Measurements from ENCODE around the gene CHST12. TPM values are rescaled to one million over a fixed set of nuclear protein-coding genes. Genes with fewer than 3 reads are reported as not detected.

Gene CHST12
- polyA plus RNA-seq, 2 of the 4 experiments (the other 2 are of a cell fraction), result 5.6 to 12.0 TPM

Small RNA genes lying within 50 kb of the gene (small RNA-seq; reads per million reads assigned to genes)
- gene AC004840.2, result 0 to 0.69 (median 0) reads per million in 6 experiments

Other genes starting within 250 kb of the CHST12 start
- 10.4 and 16.6 TPM in 2 replicates for gene MAD1L1, start 170.7 kb upstream of the CHST12 start, polyA plus RNA-seq (2011; rRNA removed)
- 12.6 to 14.9 TPM (median 13.6 TPM) in 3 replicates for gene MAD1L1, start 170.7 kb upstream of the CHST12 start, polyA plus RNA-seq (2017; fragmentation: RNase III; extraction: RNeasy Plus Mini Kit Qiagen cat#74134 plus additional on column Dnase treatment)
- gene MRM2, start 161.4 kb upstream of the CHST12 start, polyA plus RNA-seq (2011; rRNA removed), result 30.6 and 35.6 TPM in 2 replicates
- 41.3 to 47.0 TPM (median 44.0 TPM) in 3 replicates for gene MRM2, start 161.4 kb upstream of the CHST12 start, polyA plus RNA-seq (2017; fragmentation: RNase III; extraction: RNeasy Plus Mini Kit Qiagen cat#74134 plus additional on column Dnase treatment)
- 32.9 and 38.3 TPM in 2 replicates for gene NUDT1, start 161.4 kb upstream of the CHST12 start, polyA plus RNA-seq (2011; rRNA removed)
- gene NUDT1, start 161.4 kb upstream of the CHST12 start, polyA plus RNA-seq (2017; fragmentation: RNase III; extraction: RNeasy Plus Mini Kit Qiagen cat#74134 plus additional on column Dnase treatment), result 92.3 to 95.4 TPM (median 92.9 TPM) in 3 replicates
- gene SNX8, start 89.2 kb upstream of the CHST12 start, polyA plus RNA-seq (2011; rRNA removed), result 36.3 and 36.4 TPM in 2 replicates
- 21.2 to 25.8 TPM (median 25.7 TPM) in 3 replicates for gene SNX8, start 89.2 kb upstream of the CHST12 start, polyA plus RNA-seq (2017; fragmentation: RNase III; extraction: RNeasy Plus Mini Kit Qiagen cat#74134 plus additional on column Dnase treatment)
- gene EIF3B, start 48.8 kb upstream of the CHST12 start, polyA plus RNA-seq (2011; rRNA removed), result 180 and 219 TPM in 2 replicates
- 206 to 230 TPM (median 207 TPM) in 3 replicates for gene EIF3B, start 48.8 kb upstream of the CHST12 start, polyA plus RNA-seq (2017; fragmentation: RNase III; extraction: RNeasy Plus Mini Kit Qiagen cat#74134 plus additional on column Dnase treatment)
- not detected in 2 replicates for gene GRIFIN, start 72.8 kb downstream of the CHST12 start, polyA plus RNA-seq (2011; rRNA removed)
- gene GRIFIN, start 72.8 kb downstream of the CHST12 start, polyA plus RNA-seq (2017; fragmentation: RNase III; extraction: RNeasy Plus Mini Kit Qiagen cat#74134 plus additional on column Dnase treatment), result not detected in 3 replicates
- gene LFNG, start 116.2 kb downstream of the CHST12 start, polyA plus RNA-seq (2011; rRNA removed), result 2.3 and 2.9 TPM in 2 replicates
- 5.8 to 7.3 TPM (median 6.3 TPM) in 3 replicates for gene LFNG, start 116.2 kb downstream of the CHST12 start, polyA plus RNA-seq (2017; fragmentation: RNase III; extraction: RNeasy Plus Mini Kit Qiagen cat#74134 plus additional on column Dnase treatment)
- 11.9 and 13.3 TPM in 2 replicates for gene BRAT1, start 151.9 kb downstream of the CHST12 start, polyA plus RNA-seq (2011; rRNA removed)
- gene BRAT1, start 151.9 kb downstream of the CHST12 start, polyA plus RNA-seq (2017; fragmentation: RNase III; extraction: RNeasy Plus Mini Kit Qiagen cat#74134 plus additional on column Dnase treatment), result 22.6 to 25.6 TPM (median 24.4 TPM) in 3 replicates
- 10.1 and 10.6 TPM in 2 replicates for gene IQCE, start 155.4 kb downstream of the CHST12 start, polyA plus RNA-seq (2011; rRNA removed)
- gene IQCE, start 155.4 kb downstream of the CHST12 start, polyA plus RNA-seq (2017; fragmentation: RNase III; extraction: RNeasy Plus Mini Kit Qiagen cat#74134 plus additional on column Dnase treatment), result 11.3 to 13.0 TPM (median 12.8 TPM) in 3 replicates
- gene TTYH3, start 228.4 kb downstream of the CHST12 start, polyA plus RNA-seq (2011; rRNA removed), result 11.1 and 11.3 TPM in 2 replicates
- 35.9 to 45.2 TPM (median 43.6 TPM) in 3 replicates for gene TTYH3, start 228.4 kb downstream of the CHST12 start, polyA plus RNA-seq (2017; fragmentation: RNase III; extraction: RNeasy Plus Mini Kit Qiagen cat#74134 plus additional on column Dnase treatment)

Measured in A549 (cell line).